ENCODE data around the gene TXNRD2. TPM values are rescaled to one million over a fixed set of nuclear protein-coding genes. Genes with fewer than 3 reads are reported as not detected.
A peak's percentile ranks its signal among the peaks of the same experiment; 100 is the strongest.

The TXNRD2 gene
- total and polyA plus RNA-seq, 7 donors, result 13.7 to 35.1 (median 21.1) TPM

DNA sequence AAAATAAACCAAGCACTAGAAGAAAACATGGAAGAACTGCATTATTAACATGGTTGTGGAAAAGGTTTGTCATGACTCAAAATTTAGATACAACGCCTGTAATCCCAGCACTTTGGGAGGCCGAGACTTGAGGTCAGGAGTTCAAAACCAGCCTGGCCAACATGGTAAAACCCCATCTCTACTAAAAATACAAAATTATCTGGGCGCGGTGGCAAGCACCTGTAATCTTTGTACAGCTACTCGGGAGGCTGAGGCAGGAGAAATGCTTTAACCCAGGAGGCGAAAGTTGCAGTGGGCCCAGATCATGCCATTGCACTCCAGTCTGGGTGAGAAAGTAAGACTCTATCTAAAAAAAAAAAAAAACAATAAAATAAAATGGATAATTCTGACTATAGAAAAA is 110.6 kb downstream of the TXNRD2 start:
- H3K4me1 ChIP-seq, result no peaks in the 10 kb centered on the region
- 99 to 100% (median 99%) methylated on average over 6 of the region's 6 CpGs for WGBS, 3 donors
- no peak for ATAC-seq
- intact Hi-C loops (cut with DNase I), result no loop called here
- DNase-seq, result no peak
- no peak overlapping the region for H3K4me3 ChIP-seq
- H3K36me3 ChIP-seq (ENCODE audit: insufficient read depth in 1 of 2, low read depth in 1 of 2), result no peaks in the 10 kb centered on the region
- no peak for TF ChIP-seq CTCF (IDR thresholded peaks at IDR 0.05)
- no peaks in the 10 kb centered on the region for H3K27me3 ChIP-seq (ENCODE audit: insufficient read depth in 3 of 3, low read length in 2 of 3)
- H3K27ac ChIP-seq, result no peak overlapping the region
- H3K9me3 ChIP-seq, result no peaks in the 10 kb centered on the region

DNA sequence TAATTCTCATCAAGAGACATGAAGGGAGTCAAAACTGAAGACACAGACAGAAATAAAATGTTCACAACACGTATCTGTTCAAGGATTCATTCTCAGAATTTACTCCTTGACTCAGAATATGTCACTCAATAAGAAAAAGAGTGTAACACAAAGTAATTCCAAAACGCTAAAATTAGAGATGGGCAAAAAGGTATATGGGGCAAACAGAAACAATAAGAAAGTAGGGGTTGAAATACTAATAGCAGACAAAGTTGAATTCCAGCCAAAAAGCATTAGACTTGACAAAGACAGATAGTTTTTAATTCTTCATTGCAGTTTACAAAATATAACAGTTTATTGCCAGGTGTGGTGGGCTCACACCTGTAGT is 113.6 kb downstream of the TXNRD2 start:
- Histone ChIP-seq H3K27me3 (ENCODE audit: insufficient read depth in 3 of 3, low read length in 2 of 3) (no peaks in the 10 kb centered on the region), H3K27ac (no peak overlapping the region), H3K36me3 (ENCODE audit: insufficient read depth in 1 of 2, low read depth in 1 of 2) (no peaks in the 10 kb centered on the region), H3K4me3 (no peak overlapping the region), H3K9me3 (no peaks in the 10 kb centered on the region), H3K4me1 (no peaks in the 10 kb centered on the region)
- intact Hi-C loops (cut with DNase I), result no loop called here
- no peak for TF ChIP-seq CTCF (IDR thresholded peaks at IDR 0.05)
- ATAC-seq (no peak), DNase-seq (no peak)
- 88 to 95% (median 89%) methylated on average over 2 of the region's 2 CpGs for WGBS, 3 donors

DNA sequence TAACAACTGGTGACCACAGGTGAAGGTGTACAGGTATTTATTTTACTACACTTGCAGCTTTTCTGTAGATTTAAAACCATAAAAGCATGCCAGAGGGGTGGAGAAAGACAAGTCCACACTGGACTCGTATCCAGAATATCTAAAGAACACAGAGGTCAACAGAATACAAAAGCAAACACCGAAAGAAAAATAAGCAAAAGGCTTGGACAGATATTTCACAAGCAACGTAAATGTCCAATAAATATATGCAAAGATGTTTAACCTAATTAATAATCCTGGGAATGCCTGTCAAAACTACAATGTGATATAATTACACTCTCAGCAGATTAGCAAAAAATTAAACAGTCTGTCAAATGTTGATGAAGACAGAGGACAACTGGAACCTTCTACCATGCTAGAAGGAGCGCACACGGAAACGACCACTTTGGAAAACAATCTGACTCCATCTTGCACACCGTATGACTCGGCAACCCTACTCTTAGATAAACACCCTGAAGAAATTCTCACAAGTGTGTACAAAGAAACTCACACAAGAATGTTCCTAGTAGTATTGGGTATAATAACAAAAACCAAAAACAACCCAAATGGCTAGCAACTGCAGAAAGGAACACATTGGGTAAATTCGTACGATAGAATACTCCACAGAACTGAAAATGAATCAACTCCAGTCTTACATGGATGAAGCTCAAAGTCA is 114.1 kb downstream of the TXNRD2 start:
- TF ChIP-seq CTCF (IDR thresholded peaks at IDR 0.05), result no peak
- no peak overlapping the region for H3K27ac ChIP-seq
- H3K4me3 ChIP-seq, result no peak overlapping the region

DNA sequence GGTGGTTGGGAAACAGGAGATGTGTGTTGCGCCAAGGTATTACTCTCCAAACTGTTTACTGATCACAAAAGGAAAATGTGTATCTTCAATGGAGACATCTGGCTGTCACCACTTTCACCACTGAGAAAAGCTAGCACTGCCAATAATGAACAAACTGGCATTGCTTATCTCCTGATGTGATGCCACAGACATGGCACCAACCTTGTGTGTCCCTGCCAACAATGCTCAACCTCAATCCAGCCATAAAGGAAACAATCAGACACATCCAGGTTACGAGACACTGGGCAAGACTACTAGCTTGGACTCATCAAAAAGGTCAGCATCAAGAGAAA is 115.0 kb downstream of the TXNRD2 start:
- no peaks in the 10 kb centered on the region for H3K4me1 ChIP-seq
- no peaks in the 10 kb centered on the region for H3K9me3 ChIP-seq
- H3K27me3 ChIP-seq (ENCODE audit: insufficient read depth in 3 of 3, low read length in 2 of 3), result no peaks in the 10 kb centered on the region
- no peak overlapping the region for H3K27ac ChIP-seq
- intact Hi-C loops (cut with DNase I), result no loop called here
- WGBS, 3 donors, result 31 to 50% (median 36%) methylated on average over 2 of the region's 2 CpGs
- H3K4me3 ChIP-seq, result no peak overlapping the region
- DNase-seq, result no peak
- ATAC-seq, result peak in 3 of 4 donors; percentile 61 to 86 (median 71)
- no peaks in the 10 kb centered on the region for H3K36me3 ChIP-seq (ENCODE audit: insufficient read depth in 1 of 2, low read depth in 1 of 2)
- TF ChIP-seq CTCF (IDR thresholded peaks at IDR 0.05), result no peak

More for the DNA sequence above, 114.1 kb downstream of the TXNRD2 start:
- Histone ChIP-seq H3K36me3 (ENCODE audit: insufficient read depth in 1 of 2, low read depth in 1 of 2) (no peaks in the 10 kb centered on the region), H3K4me1 (no peaks in the 10 kb centered on the region), H3K27me3 (ENCODE audit: insufficient read depth in 3 of 3, low read length in 2 of 3) (no peaks in the 10 kb centered on the region), H3K9me3 (no peaks in the 10 kb centered on the region)
- WGBS, 3 donors, result 86 to 89% (median 87%) methylated on average over 10 of the region's 10 CpGs
- DNase-seq (no peak), ATAC-seq (no peak)
- intact Hi-C loops (cut with DNase I), result no loop called here
